Measurements from ENCODE around the gene ZSWIM9.

The ZSWIM9 gene

GRCh38 chr19:48169939-48170803 lies at the start of gene ZSWIM9, which contains the start of gene LIG1:
TSS of gene ZSWIM9 (plus strand) at chr19:48170680. CDS start at chr19:48171803, 1,123 bp downstream.
TSS of gene LIG1 (minus strand) at chr19:48170344. CDS start at chr19:48165566, 4,778 bp downstream.
- peak; percentile 77 to 81 for DNase-seq (ENCODE audit: low read depth in 2 of 2)

DNA sequence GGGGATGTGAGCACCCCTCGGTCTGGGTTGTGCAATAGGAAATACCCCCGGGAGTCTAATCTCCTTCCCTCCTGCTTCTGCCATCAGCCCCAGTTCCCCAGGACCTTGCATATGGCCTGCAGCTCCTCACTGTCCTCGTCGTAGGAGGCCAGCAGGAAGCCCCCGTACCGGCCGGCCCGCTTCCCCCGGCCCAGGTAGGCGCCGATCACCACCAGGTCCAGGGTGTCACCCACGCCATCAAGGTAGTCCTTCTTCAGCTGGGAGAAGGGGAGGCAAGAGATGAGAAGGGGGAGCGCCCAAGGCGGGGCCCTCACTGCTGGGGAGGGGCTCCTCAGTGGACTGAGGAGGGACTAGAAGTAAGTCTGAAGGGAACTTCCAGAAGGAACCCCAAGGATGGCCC lies 49.4 kb upstream of the ZSWIM9 start:
- no peak for DNase-seq (ENCODE audit: low read depth in 2 of 2)

DNA sequence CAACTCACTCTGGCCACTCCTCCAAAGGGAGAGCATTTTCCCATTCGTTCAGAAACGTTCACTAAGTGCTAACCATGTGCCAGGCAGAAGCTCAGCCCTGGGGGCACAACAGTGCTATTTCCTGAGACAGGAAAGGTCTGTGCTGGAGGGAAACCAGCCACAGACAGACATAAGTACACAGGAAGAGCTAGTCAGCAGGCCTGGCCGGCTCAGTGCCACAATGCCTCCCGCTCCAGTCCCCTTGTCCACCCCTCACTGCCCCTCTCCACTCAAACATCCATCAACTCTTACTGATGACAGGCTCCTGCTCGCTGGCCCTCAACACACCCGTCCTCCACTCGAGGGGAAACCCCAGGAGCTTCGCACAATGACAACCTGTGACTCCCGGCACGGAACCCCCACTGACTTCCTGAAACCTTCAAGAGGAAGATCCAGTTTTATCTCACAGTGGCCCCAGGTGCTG lies 48.5 kb upstream of the ZSWIM9 start:
- no peak for DNase-seq (ENCODE audit: low read depth in 2 of 2)

GRCh38 chr19:48122421-48122820 lies 48.1 kb upstream of the ZSWIM9 start:
- no peak for DNase-seq (ENCODE audit: low read depth in 2 of 2)

DNA sequence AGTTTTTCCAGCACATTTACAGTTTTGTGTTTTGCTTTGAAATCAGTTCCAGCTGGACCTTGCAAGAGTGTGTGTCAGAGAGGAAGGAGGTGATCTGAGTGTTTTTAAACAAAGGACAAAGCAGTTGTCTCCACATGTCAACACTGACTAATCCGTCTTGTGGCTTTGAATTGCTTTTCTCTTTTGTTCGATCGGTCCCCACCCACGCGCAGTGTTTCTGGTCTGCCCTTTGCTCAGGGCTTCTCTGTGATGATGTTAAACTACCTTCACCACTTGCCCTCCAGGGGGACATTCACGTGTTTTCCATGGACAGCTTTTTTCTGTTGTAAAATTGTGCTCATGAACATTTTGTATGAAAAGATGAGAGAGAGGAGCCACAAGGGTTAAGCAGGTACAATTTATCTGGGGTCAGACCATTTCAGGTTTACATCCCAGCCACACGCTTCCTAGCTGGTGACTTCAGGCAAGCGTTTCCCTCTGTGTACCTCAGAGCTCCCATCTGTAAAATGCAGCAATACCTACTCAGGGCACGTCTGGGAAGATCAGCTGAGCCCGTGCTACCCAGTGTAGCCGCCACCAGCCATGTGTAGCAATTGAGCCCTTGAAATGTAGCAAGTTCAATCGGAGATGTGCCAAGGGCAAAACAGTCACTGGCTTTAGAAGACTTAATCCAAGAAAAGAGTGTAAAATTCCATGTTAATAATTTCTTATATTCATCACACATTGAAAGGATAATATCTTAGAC lies 46.4 kb upstream of the ZSWIM9 start:
- no peak for DNase-seq (ENCODE audit: low read depth in 2 of 2)

DNA sequence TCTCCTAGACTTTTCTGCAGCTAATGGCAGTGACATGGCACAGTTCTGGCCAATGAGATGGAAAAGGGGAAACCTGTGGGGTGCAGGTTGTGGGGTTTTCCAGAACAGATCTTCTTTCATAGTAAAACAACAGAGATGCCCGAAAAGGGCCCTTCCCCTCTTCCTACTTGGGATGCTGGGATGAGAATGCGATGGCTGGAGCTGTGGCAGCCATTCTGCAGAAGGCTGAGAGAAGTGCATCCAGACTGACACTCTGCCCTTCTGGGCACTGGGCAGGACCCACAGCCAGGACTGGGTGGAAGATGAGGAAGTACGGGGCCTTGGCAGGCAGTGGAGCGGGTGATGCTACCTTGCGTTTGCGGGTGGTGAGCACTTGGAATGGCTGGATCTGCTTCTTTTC lies 42.9 kb upstream of the ZSWIM9 start:
- no peak for DNase-seq (ENCODE audit: low read depth in 2 of 2)

- no peak for DNase-seq (ENCODE audit: low read depth in 2 of 2)
Measured at GRCh38 chr19:48133094-48133493, 37.4 kb upstream of the ZSWIM9 start.

DNA sequence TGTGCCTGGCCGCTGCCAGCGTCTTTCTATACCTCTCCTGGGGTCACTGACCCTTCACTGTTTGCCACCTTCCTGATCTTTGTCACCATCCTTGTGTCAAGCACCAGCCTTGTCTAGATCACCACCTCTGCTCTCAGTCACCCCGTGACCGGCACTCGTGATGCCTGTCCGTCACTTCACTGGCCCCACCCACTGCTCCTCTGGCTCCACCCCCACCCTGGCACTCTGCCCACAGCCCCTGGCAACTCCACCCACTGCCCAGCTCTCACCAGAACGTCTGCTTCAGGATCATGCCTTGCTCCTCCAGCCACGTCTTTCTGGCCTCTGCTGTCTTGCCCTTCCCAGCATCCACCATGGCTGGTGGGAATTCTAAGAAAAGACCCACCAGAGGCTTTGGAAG lies 35.1 kb upstream of the ZSWIM9 start:
- DNase-seq (ENCODE audit: low read depth in 2 of 2), result no peak

DNA sequence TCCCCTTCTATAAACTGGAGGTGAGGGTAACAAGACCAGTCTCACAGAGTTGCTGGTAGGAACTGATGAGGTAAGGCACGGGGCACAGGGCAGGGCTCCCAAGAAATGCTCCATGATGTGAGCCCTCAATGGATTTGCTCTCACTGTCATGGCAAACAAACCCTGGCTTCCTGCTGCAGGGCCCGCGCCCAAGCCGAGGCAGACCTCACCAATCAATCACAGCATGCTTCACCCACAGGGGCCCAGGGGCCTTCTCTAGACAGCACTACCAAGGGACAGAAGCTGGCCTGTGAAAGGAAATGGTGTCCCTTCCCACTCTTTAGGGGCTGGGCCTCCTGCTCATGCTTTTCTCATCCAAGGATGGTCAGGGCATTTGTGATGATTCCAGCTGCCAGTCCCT lies 33.9 kb upstream of the ZSWIM9 start:
- no peak for DNase-seq (ENCODE audit: low read depth in 2 of 2)

- DNase-seq (ENCODE audit: low read depth in 2 of 2), result no peak
Measured at GRCh38 chr19:48137411-48137810, 33.1 kb upstream of the ZSWIM9 start.

- no peak for DNase-seq (ENCODE audit: low read depth in 2 of 2)
Measured at GRCh38 chr19:48139053-48139452, 31.4 kb upstream of the ZSWIM9 start.

- DNase-seq (ENCODE audit: low read depth in 2 of 2), result no peak
Measured at GRCh38 chr19:48147597-48148175, 22.8 kb upstream of the ZSWIM9 start.

DNA sequence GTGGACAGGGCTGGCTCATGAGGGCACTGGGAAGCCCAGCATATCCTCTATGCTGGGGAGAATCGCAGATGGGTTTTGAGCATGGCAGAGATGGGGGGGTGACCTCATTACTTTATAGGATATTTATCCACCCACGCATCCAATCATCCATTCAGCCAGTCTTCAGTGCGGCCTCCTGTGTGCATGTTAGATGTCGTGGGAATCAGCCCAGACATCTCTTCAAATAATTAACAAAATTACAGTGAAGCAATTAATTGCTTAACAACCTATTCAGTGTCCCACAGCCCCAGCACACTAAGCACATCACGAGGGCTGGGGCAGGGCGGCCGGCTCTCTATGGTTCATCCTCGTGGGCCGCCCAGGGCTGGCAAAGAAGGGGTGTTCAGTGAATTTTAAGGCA lies 21.9 kb upstream of the ZSWIM9 start:
- DNase-seq (ENCODE audit: low read depth in 2 of 2), result no peak

DNA sequence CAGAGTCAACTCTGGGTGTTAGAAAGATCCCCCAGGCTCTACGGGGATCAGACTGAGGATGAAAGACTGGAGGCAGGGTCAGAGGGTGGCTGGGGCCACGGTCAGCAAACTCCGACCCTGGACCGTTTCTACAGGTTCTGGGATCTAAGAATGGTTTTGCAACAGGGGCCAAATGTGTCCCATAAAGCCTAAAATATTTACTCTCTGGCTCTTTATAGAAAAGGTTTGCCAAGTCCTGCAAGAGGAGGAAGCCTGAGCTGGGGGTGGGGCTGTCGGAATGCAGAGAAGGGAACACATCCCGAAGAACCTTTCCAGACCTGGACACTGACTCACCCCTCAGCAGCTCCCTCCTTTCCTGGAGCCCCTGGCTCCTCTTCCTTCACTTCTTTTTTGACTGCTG lies 21.1 kb upstream of the ZSWIM9 start:
- DNase-seq (ENCODE audit: low read depth in 2 of 2), result no peak

DNA sequence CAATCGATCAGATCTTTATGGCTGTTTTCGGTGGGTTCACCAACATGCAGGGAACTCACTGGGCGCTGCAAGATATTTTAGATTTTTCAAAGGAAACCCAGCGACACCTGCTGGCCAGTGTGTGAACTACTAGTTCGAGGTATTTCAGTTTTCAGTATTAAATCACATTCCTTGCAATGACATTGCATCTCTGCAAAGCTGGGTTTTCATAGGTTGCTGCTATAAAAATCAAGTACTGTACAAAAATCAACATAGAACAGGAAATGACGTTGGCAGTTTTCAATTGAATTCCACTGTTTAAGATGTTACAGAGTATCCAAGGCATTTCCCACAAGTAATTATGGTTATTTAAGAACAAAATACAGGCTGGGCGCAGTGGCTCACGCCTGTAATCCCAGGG lies 17.9 kb upstream of the ZSWIM9 start:
- DNase-seq (ENCODE audit: low read depth in 2 of 2), result peak; percentile 55 to 56

DNA sequence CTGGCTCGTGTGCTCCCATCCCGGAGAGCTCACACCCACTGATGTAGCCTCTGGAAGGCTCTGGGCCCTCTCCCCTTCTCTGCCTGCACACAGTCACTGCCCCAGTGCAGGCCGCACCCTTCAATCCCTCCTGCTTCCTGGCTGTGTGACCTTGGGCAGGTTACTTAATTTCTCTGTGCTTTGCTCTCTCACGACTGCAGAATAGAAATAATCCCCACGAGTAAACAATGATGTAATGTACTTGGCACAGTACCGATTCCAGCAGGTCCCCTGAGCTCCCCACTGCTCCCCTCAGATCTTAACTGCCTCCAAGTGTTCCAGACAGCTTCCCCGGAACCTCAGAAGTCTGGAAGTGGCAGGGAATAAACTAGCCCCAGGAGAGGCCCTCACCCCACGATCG lies 16.5 kb upstream of the ZSWIM9 start:
- no peak for DNase-seq (ENCODE audit: low read depth in 2 of 2)

GRCh38 chr19:48158210-48158790 lies 12.2 kb upstream of the ZSWIM9 start:
- DNase-seq (ENCODE audit: low read depth in 2 of 2), result no peak

DNA sequence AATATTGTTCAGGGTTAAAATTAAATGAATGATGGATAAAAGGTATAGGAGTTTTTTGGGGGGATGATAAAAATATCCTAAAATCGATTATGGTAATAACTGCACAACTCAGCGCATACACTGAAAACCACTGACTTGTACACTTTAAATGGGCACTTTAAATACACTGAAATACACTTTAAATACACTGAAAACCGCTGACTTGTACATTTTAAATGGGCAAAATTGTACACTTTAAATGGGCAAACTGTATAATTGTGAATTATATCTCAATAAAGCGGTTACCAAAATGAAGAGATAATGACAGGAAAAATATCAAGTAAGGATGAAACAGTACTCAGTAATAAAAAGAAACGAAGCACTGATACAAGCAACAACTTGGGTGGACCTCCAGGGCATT lies 1.8 kb upstream of the ZSWIM9 start:
- DNase-seq (ENCODE audit: low read depth in 2 of 2), result no peak

GRCh38 chr19:48169578-48169938 lies 922 bp upstream of the ZSWIM9 start:
- peak; percentile 83 to 88 for DNase-seq (ENCODE audit: low read depth in 2 of 2)

DNA sequence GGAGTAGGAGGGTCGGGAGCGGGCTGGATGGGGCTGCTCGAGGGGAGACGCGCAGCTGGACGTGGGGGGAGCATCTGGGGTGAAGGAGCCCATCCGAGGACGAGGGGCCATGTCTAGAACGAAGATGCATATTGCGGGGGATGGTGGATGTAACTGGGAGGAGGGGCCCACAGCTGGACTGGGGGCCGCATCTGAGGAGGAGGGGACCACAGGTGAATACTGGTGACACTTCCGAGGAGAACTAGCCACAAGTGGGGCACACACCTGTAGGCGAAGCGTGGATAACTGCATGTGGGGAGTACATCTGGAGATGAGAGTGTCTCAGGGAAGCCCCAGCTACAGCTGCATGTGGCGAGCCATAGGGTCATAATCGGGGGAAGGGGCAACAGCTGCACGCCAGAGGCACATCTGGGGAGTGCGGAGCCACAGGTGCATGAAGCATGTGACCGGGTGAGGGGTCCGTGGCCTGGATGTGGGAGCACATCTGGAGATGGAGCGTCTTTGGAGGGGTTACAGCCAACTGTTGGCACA lies 402 bp downstream of the ZSWIM9 start:
- DNase-seq (ENCODE audit: low read depth in 2 of 2), result no peak

GRCh38 chr19:48171710-48172109 lies 1.2 kb downstream of the ZSWIM9 start:
- no peak for DNase-seq (ENCODE audit: low read depth in 2 of 2)

DNA sequence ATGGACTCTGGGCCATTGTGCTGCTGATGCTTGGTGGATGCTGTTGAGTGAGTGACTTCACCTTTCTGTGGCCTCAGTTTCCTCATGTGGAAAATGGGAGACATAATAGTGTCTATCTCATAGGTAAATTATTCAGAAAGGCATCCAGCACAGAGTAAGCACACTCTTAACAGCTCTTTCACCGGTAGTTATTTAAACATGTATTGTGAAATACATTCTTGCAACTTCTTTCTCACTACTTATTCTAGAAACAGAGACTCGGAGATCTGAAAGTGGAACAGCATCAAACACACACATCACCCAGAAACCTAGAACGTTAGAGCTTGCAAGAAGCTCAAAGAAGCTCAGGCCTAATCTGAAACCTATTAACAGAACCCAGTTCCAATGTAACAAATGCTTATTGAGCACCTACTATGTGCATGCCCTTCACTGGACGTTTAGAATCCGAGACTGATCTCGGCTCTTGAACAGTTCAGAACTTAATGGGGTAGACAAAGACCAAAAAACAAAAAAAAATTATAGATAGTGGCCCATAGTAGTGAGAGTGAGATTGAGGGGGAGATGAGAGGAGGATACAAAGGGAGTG lies 4.1 kb downstream of the ZSWIM9 start:
- DNase-seq (ENCODE audit: low read depth in 2 of 2), result no peak
